ENCODE measurements around the gene USP17L29.
"Not testable (repeated sequence)": the region's sequence is repeated elsewhere in the genome, so short reads cannot be mapped to it uniquely, and the experiment has no call there.

Gene USP17L29
- 0 reads per million in 18 experiments for total RNA-seq

- not testable (repeated sequence) for DNase-seq
Measured at GRCh38 chr4:9353338-9353737, at the start of gene USP17L29. Gene USP17L29 (plus strand): TSS chr4:9353638. CDS start chr4:9353638, 0 bp downstream.

- not testable (repeated sequence) for DNase-seq
Measured at GRCh38 chr4:9324191-9324590, 29.2 kb upstream of the USP17L29 start.

GRCh38 chr4:9324865-9325264 lies 28.6 kb upstream of the USP17L29 start, which contains the start of gene USP17L24:
Gene USP17L24 (plus strand): TSS chr4:9325165. CDS start chr4:9325165, 0 bp downstream.
- DNase-seq, result not testable (repeated sequence)

GRCh38 chr4:9329611-9330010 lies 23.8 kb upstream of the USP17L29 start, which contains the start of gene USP17L25:
Gene USP17L25 (plus strand): TSS chr4:9329911. CDS start chr4:9329911, 0 bp downstream.
- not testable (repeated sequence) for DNase-seq

- DNase-seq, result not testable (repeated sequence)
Measured at GRCh38 chr4:9334358-9334757, 19.1 kb upstream of the USP17L29 start, which contains the start of gene USP17L26. Gene USP17L26 (plus strand): TSS chr4:9334658. CDS start chr4:9334658, 0 bp downstream.

- not testable (repeated sequence) for DNase-seq
Measured at GRCh38 chr4:9339103-9339502, 14.3 kb upstream of the USP17L29 start, which contains the start of gene USP17L5. Gene USP17L5 (plus strand): TSS chr4:9339403. CDS start chr4:9339403, 0 bp downstream.

GRCh38 chr4:9343848-9344247 lies 9.6 kb upstream of the USP17L29 start, which contains the start of gene USP17L27:
Gene USP17L27 (plus strand): TSS chr4:9344148. CDS start chr4:9344148, 0 bp downstream.
- DNase-seq, result not testable (repeated sequence)

- not testable (repeated sequence) for DNase-seq
Measured at GRCh38 chr4:9348593-9348992, 4.8 kb upstream of the USP17L29 start, which contains the start of gene USP17L28. Gene USP17L28 (plus strand): TSS chr4:9348893. CDS start chr4:9348893, 0 bp downstream.

- DNase-seq, result not testable (repeated sequence)
Measured at GRCh38 chr4:9350866-9351265, 2.6 kb upstream of the USP17L29 start.

- DNase-seq, result not testable (repeated sequence)
Measured at GRCh38 chr4:9362829-9363228, 9.4 kb downstream of the USP17L29 start, which contains the start of gene USP17L30. Gene USP17L30 (plus strand): TSS chr4:9363129. CDS start chr4:9363129, 0 bp downstream.

- DNase-seq, result not testable (repeated sequence)
Measured at GRCh38 chr4:9379881-9380280, 26.4 kb downstream of the USP17L29 start.

- not testable (repeated sequence) for DNase-seq
Measured at GRCh38 chr4:9381012-9381534, 27.6 kb downstream of the USP17L29 start.

- DNase-seq, result no peak
Measured at GRCh38 chr4:9384126-9384525, 30.7 kb downstream of the USP17L29 start.

GRCh38 chr4:9389001-9389400 lies 35.6 kb downstream of the USP17L29 start:
- DNase-seq, result not testable (repeated sequence)
